ENCODE measurements around the gene RABL2B.

The RABL2B gene

DNA sequence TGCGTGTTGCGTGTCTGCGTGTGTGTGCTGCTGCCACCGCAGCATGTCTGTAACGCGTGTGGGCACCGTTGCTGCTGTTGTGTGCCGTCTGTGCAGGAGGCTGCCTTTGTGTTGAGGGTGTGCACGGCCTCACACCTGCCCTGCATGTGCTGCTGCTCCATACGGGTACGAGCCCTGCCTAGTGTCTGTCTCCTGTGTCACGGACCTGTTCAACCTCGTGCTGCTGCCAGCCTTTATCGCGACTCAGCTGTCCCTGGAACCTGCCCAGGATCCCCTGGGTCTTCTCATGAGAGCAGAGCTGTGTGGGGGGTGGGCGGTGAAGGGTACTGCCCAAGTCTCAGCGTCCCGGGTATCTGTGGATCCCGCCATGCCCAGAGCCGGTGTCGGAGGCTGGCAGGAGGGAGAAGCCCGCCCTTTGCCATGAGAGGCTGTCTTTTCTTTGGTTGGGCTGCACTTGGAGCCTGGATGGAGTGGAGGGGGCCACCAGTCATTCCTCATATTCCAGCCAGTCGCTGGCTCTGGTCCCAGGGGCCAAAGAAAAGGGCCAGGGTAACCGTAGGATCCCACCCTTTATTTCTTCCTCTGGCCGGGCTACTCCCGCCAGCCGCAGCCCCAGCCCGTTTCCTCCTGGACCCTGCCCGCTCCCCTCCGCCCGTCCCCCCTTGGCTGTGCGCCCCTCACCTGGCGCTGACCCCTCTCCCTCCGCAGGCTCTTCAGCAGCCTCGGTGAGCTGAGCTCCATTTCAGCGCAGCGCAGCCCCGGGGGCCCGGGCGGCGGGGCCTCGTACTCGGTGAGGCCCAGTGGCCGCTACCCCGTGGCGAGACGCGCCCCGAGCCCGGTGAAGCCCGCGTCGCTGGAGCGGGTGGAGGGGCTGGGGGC, 53.2 kb downstream of the RABL2B start:
- TF ChIP-seq, protein P1, sequence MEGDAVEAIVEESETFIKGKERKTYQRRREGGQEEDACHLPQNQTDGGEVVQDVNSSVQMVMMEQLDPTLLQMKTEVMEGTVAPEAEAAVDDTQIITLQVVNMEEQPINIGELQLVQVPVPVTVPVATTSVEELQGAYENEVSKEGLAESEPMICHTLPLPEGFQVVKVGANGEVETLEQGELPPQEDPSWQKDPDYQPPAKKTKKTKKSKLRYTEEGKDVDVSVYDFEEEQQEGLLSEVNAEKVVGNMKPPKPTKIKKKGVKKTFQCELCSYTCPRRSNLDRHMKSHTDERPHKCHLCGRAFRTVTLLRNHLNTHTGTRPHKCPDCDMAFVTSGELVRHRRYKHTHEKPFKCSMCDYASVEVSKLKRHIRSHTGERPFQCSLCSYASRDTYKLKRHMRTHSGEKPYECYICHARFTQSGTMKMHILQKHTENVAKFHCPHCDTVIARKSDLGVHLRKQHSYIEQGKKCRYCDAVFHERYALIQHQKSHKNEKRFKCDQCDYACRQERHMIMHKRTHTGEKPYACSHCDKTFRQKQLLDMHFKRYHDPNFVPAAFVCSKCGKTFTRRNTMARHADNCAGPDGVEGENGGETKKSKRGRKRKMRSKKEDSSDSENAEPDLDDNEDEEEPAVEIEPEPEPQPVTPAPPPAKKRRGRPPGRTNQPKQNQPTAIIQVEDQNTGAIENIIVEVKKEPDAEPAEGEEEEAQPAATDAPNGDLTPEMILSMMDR (conservative IDR thresholded peaks at IDR 0.05; ENCODE audit: low read depth, low read length): no peak
- no peak for DNase-seq (ENCODE audit: low read depth)

DNA sequence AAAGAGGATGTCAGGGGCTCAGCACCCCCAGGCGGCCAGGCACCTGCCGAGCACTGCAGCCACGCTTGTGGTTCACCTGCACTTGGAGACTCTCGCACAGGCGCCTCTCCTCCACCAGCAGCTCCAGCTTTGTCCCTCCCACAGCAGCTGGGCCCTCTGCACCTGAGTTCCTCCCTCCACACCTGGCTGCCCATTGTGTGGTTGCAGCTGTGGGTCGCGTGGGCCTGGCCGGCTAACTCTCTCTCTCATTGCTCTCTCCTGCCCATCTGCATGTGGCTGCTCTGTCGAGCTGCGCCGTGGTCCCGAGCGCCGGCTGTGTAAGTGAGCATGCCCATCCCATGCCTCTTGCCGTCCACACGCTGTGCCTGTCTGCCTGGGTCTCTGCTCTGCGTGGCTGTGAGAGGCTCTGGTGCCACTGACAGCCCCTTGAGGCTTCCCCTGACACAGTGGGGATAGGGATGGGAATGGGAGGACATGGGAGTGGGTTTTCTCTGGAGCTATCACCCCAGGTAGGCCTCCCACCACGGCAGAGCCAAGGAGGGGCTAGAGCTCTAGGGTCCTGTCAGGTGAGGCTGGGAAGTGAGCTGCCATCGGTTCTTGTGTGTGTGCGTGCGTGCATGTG, 53.9 kb downstream of the RABL2B start:
- no peak overlapping the region for H3K4me3 ChIP-seq (ENCODE audit: low read length)
- TF ChIP-seq, protein P1 (conservative IDR thresholded peaks at IDR 0.05; ENCODE audit: low read depth, low read length): no peak
- no peak for DNase-seq (ENCODE audit: low read depth)

More for the DNA sequence above, 53.2 kb downstream of the RABL2B start:
- H3K4me3 ChIP-seq (ENCODE audit: low read length): no peak overlapping the region

DNA sequence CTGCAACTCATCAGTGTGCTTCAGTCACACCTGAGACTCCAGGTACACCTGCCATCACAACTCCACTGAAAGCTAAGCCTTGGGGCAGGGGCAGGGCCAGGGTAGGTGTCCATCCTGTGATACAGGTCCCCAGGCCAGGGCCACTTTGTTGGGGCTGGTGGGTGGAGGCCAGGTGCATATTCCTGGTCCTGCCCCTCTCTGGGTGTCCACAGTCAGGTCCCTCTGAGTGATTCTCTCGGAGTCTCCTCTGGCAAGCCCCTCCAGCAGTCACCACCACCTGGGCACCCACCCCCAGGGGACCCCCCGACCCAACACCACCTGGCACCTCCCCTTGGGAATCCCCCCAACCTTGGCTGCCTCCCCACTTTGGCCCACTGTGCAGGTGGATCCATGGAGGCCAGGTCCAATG, 54.9 kb downstream of the RABL2B start:
- no peak overlapping the region for H3K4me3 ChIP-seq (ENCODE audit: low read length)
- no peak for DNase-seq (ENCODE audit: low read depth)
- TF ChIP-seq, protein P1 (conservative IDR thresholded peaks at IDR 0.05; ENCODE audit: low read depth, low read length): no peak

DNA sequence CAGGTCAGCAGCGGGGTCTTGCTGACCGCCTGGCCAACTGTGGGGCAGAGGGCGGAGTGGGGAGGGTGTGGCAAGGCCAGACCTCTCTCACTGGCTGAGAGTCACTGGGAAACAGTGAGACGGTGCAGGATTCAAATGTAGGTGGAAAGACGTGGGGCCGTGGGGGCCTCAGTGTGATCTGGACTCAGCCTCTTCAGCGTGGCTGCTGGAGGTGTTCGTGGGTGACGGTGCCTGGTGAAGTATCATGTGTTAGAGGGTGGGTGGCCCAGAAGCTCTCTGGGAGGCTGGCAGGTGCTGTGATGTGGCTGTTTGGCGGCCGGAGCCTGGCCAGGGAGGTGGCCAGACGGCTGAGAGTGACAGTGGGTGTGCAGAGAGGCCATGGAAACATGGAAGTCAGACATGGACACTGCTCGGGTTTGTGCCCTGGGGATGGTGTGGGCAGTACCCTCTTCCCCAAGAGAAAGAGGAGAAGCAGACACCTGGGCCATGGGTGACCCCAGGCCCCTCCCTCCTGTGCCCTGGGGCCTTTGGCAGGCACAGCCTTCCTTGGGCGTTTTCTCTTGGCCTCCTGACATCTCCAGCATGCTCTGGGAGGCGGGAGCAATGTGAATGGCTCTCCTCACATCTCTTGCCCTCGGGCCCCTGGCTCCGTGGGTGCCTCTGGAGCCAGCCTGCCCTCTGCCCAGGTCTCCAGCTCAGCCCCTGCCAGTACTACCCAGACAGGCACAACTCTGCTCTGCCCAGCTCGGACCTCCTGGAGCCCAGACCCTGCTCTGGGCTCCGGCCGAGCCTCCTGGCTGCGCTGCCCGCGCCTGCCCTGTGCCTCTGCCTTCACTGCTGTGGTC, 55.5 kb downstream of the RABL2B start:
- TF ChIP-seq, protein P1 (conservative IDR thresholded peaks at IDR 0.05; ENCODE audit: low read depth, low read length): no peak
- no peak for DNase-seq (ENCODE audit: low read depth)
- H3K4me3 ChIP-seq (ENCODE audit: low read length): no peak overlapping the region

DNA sequence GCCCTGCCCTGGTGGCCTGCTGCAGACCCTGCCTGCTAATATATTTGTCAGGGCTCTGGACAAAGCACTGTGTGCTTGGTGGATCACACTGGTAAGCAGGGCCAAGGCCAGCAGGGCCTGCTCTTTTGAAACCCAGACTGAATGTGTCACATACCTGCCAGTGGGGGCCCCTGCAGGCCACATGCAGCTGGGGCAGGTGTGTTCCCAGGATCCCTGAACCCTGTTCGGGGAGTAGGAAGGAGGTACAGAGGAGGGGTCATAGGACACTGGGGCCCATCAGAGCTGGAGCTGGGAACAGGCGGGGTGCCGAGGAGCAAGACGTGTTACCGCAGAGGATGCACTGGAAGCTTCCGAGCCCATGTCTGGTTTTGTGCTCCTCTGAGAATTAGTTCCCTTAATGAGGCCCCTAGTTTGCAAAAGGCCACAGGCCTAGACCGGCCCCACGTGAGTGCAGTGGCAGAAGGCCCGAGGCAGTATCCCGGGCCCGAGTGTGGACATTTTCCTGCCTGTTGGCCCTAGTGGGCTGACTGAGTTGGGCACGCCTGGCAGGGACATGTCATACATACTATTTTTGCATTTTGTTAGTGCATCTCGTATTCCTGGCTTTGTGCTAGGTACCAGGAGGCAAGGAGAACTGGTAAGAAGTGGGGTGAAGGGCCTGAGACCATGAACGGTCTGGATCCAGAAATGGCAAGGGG, 56.6 kb downstream of the RABL2B start:
- TF ChIP-seq, protein P1 (conservative IDR thresholded peaks at IDR 0.05; ENCODE audit: low read depth, low read length): no peak
- H3K4me3 ChIP-seq (ENCODE audit: low read length): no peak overlapping the region
- no peak for DNase-seq (ENCODE audit: low read depth)

DNA sequence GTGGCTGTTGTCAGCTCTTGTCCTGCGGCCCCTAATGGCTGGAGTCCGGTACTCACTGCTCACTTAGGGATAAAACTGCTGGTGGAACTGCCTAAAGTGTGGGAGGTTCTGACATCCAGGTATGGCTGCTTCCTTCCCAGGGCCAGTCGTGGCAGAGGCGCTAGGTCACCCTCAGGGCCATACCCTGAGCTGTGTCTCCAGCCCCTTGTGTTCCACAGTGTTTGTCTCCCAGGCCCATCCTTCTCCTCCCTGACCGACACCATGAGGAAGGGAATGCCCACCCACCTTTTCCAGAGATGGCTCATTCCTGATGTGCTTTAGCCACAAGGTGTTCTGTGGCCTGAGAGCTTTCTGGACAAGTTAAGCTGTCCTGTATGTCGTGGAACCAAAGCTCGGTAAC, 57.8 kb downstream of the RABL2B start:
- TF ChIP-seq, protein P1 (conservative IDR thresholded peaks at IDR 0.05; ENCODE audit: low read depth, low read length): no peak
- H3K4me3 ChIP-seq (ENCODE audit: low read length): no peak overlapping the region
- DNase-seq (ENCODE audit: low read depth): no peak
